PC-3 (cell line): ENCODE data around the gene DUSP28.

Source experiments
- CTCF ChIP-seq: fragments of 300-600 bp; sonication (generic); conservative IDR thresholded peaks from 2 replicates; pipeline ENCODE4 v1.5.1; 2017; ENCODE audit warnings: antibody characterized with exemption, low read depth, mild to moderate bottlenecking, low read length
- EZH2 ChIP-seq: fragments of 300-600 bp; sonication (generic); IDR thresholded peaks from one replicate; pipeline ENCODE4 v1.6.1; 2017; ENCODE audit warnings: antibody characterized with exemption, mild to moderate bottlenecking, low read length; ENCODE audit not compliant: unreplicated experiment
- EZH2phosphoT487 ChIP-seq: fragments of 300-600 bp; sonication (generic); IDR thresholded peaks from 2 replicates; pipeline ENCODE4 v1.6.1; 2018; ENCODE audit warnings: mild to moderate bottlenecking, antibody characterized with exemption, low read length, borderline replicate concordance

- TF ChIP-seq CTCF: peak; percentile 61
- TF ChIP-seq EZH2: no peak
- TF ChIP-seq EZH2phosphoT487: no peak
Measured at GRCh38 chr2:240566203-240567136, 6.3 kb downstream of the DUSP28 start.
